GM21390 (cell line): ENCODE results near the gene PTPRD.

Experiments
- ATAC-seq: cut with Tn5 transposase; IDR thresholded peaks from one replicate; pipeline ENCODE4 v1.9.1; 2021; ENCODE audit not compliant: unreplicated experiment

The PTPRD gene

GRCh38 chr9:8382777-8383527 lies 2229.8 kb downstream of the PTPRD start:
- ATAC-seq, result no peak

GRCh38 chr9:8382266-8382665 lies 2230.5 kb downstream of the PTPRD start:
- ATAC-seq, result no peak

GRCh38 chr9:8381601-8382000 lies 2231.2 kb downstream of the PTPRD start:
- ATAC-seq, result no peak

- no peak for ATAC-seq
Measured at GRCh38 chr9:8374471-8374870, 2238.3 kb downstream of the PTPRD start.

GRCh38 chr9:8371686-8372085 lies 2241.1 kb downstream of the PTPRD start:
- ATAC-seq, result no peak

GRCh38 chr9:8366161-8366926 lies 2246.5 kb downstream of the PTPRD start:
- ATAC-seq, result no peak

GRCh38 chr9:8365466-8366160 lies 2247.2 kb downstream of the PTPRD start:
- ATAC-seq, result no peak

- ATAC-seq, result no peak
Measured at GRCh38 chr9:8365029-8365428, 2247.8 kb downstream of the PTPRD start.

- ATAC-seq, result no peak
Measured at GRCh38 chr9:8364026-8364752, 2248.6 kb downstream of the PTPRD start.

GRCh38 chr9:8362250-8362649 lies 2250.6 kb downstream of the PTPRD start:
- no peak for ATAC-seq

- no peak for ATAC-seq
Measured at GRCh38 chr9:8361364-8361763, 2251.4 kb downstream of the PTPRD start.

- ATAC-seq, result no peak
Measured at GRCh38 chr9:8356406-8356805, 2256.4 kb downstream of the PTPRD start.

GRCh38 chr9:8351436-8351835 lies 2261.4 kb downstream of the PTPRD start:
- ATAC-seq, result no peak

GRCh38 chr9:8349901-8350300 lies 2262.9 kb downstream of the PTPRD start:
- ATAC-seq, result no peak

GRCh38 chr9:8349376-8349775 lies 2263.4 kb downstream of the PTPRD start:
- ATAC-seq, result no peak

GRCh38 chr9:8348756-8349155 lies 2264.0 kb downstream of the PTPRD start:
- ATAC-seq, result no peak

- ATAC-seq, result no peak
Measured at GRCh38 chr9:8346296-8346695, 2266.5 kb downstream of the PTPRD start.

GRCh38 chr9:8338767-8339510 lies 2273.9 kb downstream of the PTPRD start:
- ATAC-seq, result no peak

- ATAC-seq, result no peak
Measured at GRCh38 chr9:8337834-8338766, 2274.7 kb downstream of the PTPRD start.
